GM12878 (cell line): Measurements from ENCODE around the gene FTL. TPM values are rescaled to one million over a fixed set of nuclear protein-coding genes. Genes with fewer than 3 reads are reported as not detected.

ENCODE experiments used
- ATAC-seq: fragments of 200-7000 bp; cut with Tn5 transposase; 3 replicates; pipeline ENCODE4 v1.9.1; 2020; ENCODE audit warnings: mild to moderate bottlenecking, moderate library complexity
- BruUV-seq: library from RNA; stranded (reverse); fragments of 400-500 nt; replicated peaks from 2 replicates; lab custom pipeline; 2021; lab: Mats Ljungman, UMichigan
- CTCF ChIA-PET: fragments of 300-600 bp; sonication (Branson Sonifier 250); formaldehyde crosslinking; extraction: SDS; loops from one replicate; lab custom pipeline; 2021; ENCODE audit warnings: inconsistent platforms; lab: Yijun Ruan, JAX
- POLR2A ChIA-PET: fragments of 350-600 bp; formaldehyde crosslinking; extraction: SDS; loops from one replicate; lab custom pipeline; 2021; ENCODE audit warnings: inconsistent platforms; lab: Charles Lee
- RAD21 ChIA-PET: fragments of 300-600 bp; sonication (Branson Sonifier 250); formaldehyde crosslinking; loops from one replicate; lab custom pipeline; 2023; ENCODE audit warnings: antibody characterized with exemption; ENCODE audit not compliant: unreplicated experiment; lab: Charles Lee
- SMC1A ChIA-PET: fragments of 300-600 bp; sonication (Branson Sonifier 250); formaldehyde crosslinking; loops from one replicate; lab custom pipeline; 2023; ENCODE audit not compliant: unreplicated experiment, uncharacterized antibody; lab: Charles Lee
- DNase-seq: peaks from one replicate; pipeline ENCODE4 v3.0.0-alpha.2; 2011; ENCODE audit warnings: low read depth, low spot score
- FAIRE-seq: peaks from 3 replicates; lab custom pipeline; 2011; peaks lifted over from hg19 to GRCh38; lab: Jason Lieb, UNC
- H2AFZ ChIP-seq: 2 replicates; pipeline ENCODE4 v1.6.0; 2011; ENCODE audit warnings: low read depth, low read length, control low read depth; ENCODE audit not compliant: control insufficient read depth
- H3K27ac ChIP-seq: 2 replicates; pipeline ENCODE4 v1.5.1; 2011; ENCODE audit warnings: control low read depth; ENCODE audit not compliant: control insufficient read depth, insufficient read depth
- H3K27me3 ChIP-seq, 2 experiments: replicated peaks in 1 of 2; 2 replicates each; pipeline versions ENCODE4 v1.6.0 to v1.6.1; 2011; ENCODE audit warnings: low read length in 1 of 2; ENCODE audit not compliant: control insufficient read depth in 2 of 2, insufficient read depth in 2 of 2
- H3K36me3 ChIP-seq, 2 experiments: 2 replicates each; pipeline ENCODE4 v1.5.1; 2011; ENCODE audit warnings: low read length in 1 of 2; ENCODE audit not compliant: control insufficient read depth in 2 of 2, insufficient read depth in 2 of 2
- H3K4me1 ChIP-seq: 2 replicates; pipeline ENCODE4 v1.6.1; 2011; ENCODE audit warnings: mild to moderate bottlenecking, low read length, moderate library complexity, mixed read lengths; ENCODE audit not compliant: control insufficient read depth, insufficient read depth
- H3K4me2 ChIP-seq: 2 replicates; pipeline ENCODE4 v1.6.0; 2011; ENCODE audit warnings: control low read depth; ENCODE audit not compliant: control insufficient read depth, insufficient read depth
- H3K4me3 ChIP-seq: fragments of 200-600 bp; sonication (generic); 2 replicates; pipeline ENCODE4 v1.5.1; 2016
- H3K79me2 ChIP-seq: 2 replicates; pipeline ENCODE4 v1.6.0; 2011; ENCODE audit warnings: low read length; ENCODE audit not compliant: control insufficient read depth, insufficient read depth
- H3K9ac ChIP-seq: 2 replicates; pipeline ENCODE4 v1.8.0; 2011; ENCODE audit warnings: low read length, control low read depth, mixed read lengths; ENCODE audit not compliant: control insufficient read depth, insufficient read depth
- H3K9me3 ChIP-seq: replicated peaks from 3 replicates; pipeline ENCODE4 v1.5.1; 2011; ENCODE audit warnings: mild to moderate bottlenecking, low read length; ENCODE audit not compliant: control insufficient read depth, insufficient read depth
- H4K20me1 ChIP-seq: 2 replicates; pipeline ENCODE4 v1.6.0; 2011; ENCODE audit not compliant: control insufficient read depth, insufficient read depth
- ATF7 ChIP-seq: fragments of 450-650 bp; IDR thresholded peaks from 2 replicates; pipeline ENCODE4 v1.6.1; 2016; ENCODE audit warnings: low read depth, mild to moderate bottlenecking
- CBX3 ChIP-seq: fragments of 200-600 bp; sonication (generic); IDR thresholded peaks from 2 replicates; pipeline ENCODE4 v1.6.1; 2016; ENCODE audit warnings: low read depth, borderline replicate concordance
- CBX5 ChIP-seq: sonication (generic); IDR thresholded peaks from 2 replicates; pipeline ENCODE4 v1.6.1; 2016; ENCODE audit warnings: low read depth, moderate library complexity, mild to moderate bottlenecking, inconsistent platforms
- CEBPB ChIP-seq, 2 experiments: fragments of 150-350 bp in 1 of 2; IDR thresholded peaks; 2 replicates each; pipeline ENCODE4 v1.6.1; 2012 to 2014; ENCODE audit warnings: low read depth in 2 of 2, low read length in 2 of 2, borderline replicate concordance in 1 of 2, inconsistent platforms in 1 of 2
- E2F8 ChIP-seq: fragments of 450-650 bp; IDR thresholded peaks from 2 replicates; pipeline ENCODE4 v1.6.1; 2018; ENCODE audit warnings: mild to moderate bottlenecking, low read depth, moderate library complexity; ENCODE audit not compliant: partially characterized antibody
- EED ChIP-seq: sonication (generic); IDR thresholded peaks from 2 replicates; pipeline ENCODE4 v1.6.1; 2016; ENCODE audit warnings: antibody characterized with exemption, low read depth
- HDAC6 ChIP-seq: fragments of 200-600 bp; sonication (generic); IDR thresholded peaks from one replicate; pipeline ENCODE4 v1.8.0; 2017; ENCODE audit warnings: antibody characterized with exemption; ENCODE audit not compliant: unreplicated experiment
- HDGF ChIP-seq: fragments of 450-650 bp; IDR thresholded peaks from 2 replicates; pipeline ENCODE4 v1.6.1; 2016; ENCODE audit warnings: antibody characterized with exemption
- NFXL1 ChIP-seq: fragments of 450-650 bp; IDR thresholded peaks from 2 replicates; pipeline ENCODE4 v1.6.1; 2017; ENCODE audit warnings: antibody characterized with exemption, mild to moderate bottlenecking, borderline replicate concordance
- NRF1 ChIP-seq: conservative IDR thresholded peaks from 2 replicates; pipeline ENCODE4 v1.6.1; 2011; ENCODE audit warnings: mild to moderate bottlenecking, low read depth, low read length, improper control_type of control experiment
- PAX5 ChIP-seq: IDR thresholded peaks from 2 replicates; pipeline ENCODE4 v1.6.1; 2011; ENCODE audit warnings: low read depth, low read length, borderline replicate concordance
- POLR2AphosphoS2 ChIP-seq: IDR thresholded peaks from 2 replicates; pipeline ENCODE4 v1.6.1; 2011; ENCODE audit warnings: low read depth, mild to moderate bottlenecking, low read length, improper control_type of control experiment, moderate library complexity
- SMC3 ChIP-seq: IDR thresholded peaks from 2 replicates; pipeline ENCODE4 v1.6.1; 2011; ENCODE audit warnings: low read length, improper control_type of control experiment, borderline replicate concordance
- ZNF207 ChIP-seq: fragments of 450-650 bp; IDR thresholded peaks from 2 replicates; pipeline ENCODE4 v1.6.1; 2014; ENCODE audit warnings: antibody characterized with exemption, mild to moderate bottlenecking, borderline replicate concordance
- ZNF24 ChIP-seq: fragments of 450-650 bp; IDR thresholded peaks from 2 replicates; pipeline ENCODE4 v1.6.1; 2017; ENCODE audit warnings: antibody characterized with exemption, mild to moderate bottlenecking
- ZNF384 ChIP-seq: IDR thresholded peaks from 2 replicates; pipeline ENCODE4 v1.6.1; 2012; ENCODE audit warnings: low read depth, mild to moderate bottlenecking, low read length, improper control_type of control experiment, borderline replicate concordance
- ZNF622 ChIP-seq: fragments of 450-650 bp; IDR thresholded peaks from 2 replicates; pipeline ENCODE4 v1.6.1; 2017; ENCODE audit warnings: mild to moderate bottlenecking, inconsistent platforms
- ZNF687 ChIP-seq: fragments of 450-650 bp; IDR thresholded peaks from 2 replicates; pipeline ENCODE4 v1.6.1; 2017; ENCODE audit warnings: mild to moderate bottlenecking, moderate library complexity
- WGBS: methylation state at CpG from one replicate; pipeline ENCODE4 v1.1.6; 2016; ENCODE audit warnings: low lambda C conversion rate; ENCODE audit not compliant: insufficient replicate concordance, insufficient coverage; ENCODE audit errors: missing lambda C conversion rate; 5-methylcytosine and 5-hydroxymethylcytosine counted together
- in situ Hi-C: fragments of 300-500 bp; cut with MboI; formaldehyde crosslinking; loops from 9 replicates; pipeline ENCODE4 v1.14.3; 2018; ENCODE audit warnings: mixed read lengths
- intact Hi-C: fragments of 100-400 bp; cut with micrococcal nuclease; formaldehyde crosslinking; loops from one replicate; pipeline ENCODE4 v1.14.2; 2022; ENCODE audit not compliant: unreplicated experiment
- polyA plus RNA-seq, 11 experiments: library from polyadenylated mRNA; depleted of rRNA in 4 of 11; unstranded in 6 of 11; stranded (reverse) in 5 of 11; fragments of >200 nt; fragmentation: Nextera tagmentation in 4 of 11; fragmentation: Illumina TruSeq in 1 of 11; extraction: Ambion mirVana in 4 of 11; extraction: Trizol in 1 of 11; gene quantifications; 1 replicate in 1 of 11; 2 replicates in 10 of 11; pipeline versions ENCODE4 v1.2.1 to v1.2.3, GENCODE V29; 2011 to 2016; ENCODE audit warnings: inconsistent platforms in 2 of 11, missing spikeins in 2 of 11, low read depth in 1 of 11
- total RNA-seq, 4 experiments: library from RNA; depleted of rRNA in 3 of 4; stranded (reverse); fragments of >200 nt in 3 of 4; fragmentation: Illumina TruSeq in 1 of 4; extraction: Trizol in 1 of 4; gene quantifications; 2 replicates each; pipeline versions ENCODE4 v1.2.1 to v1.2.3, GENCODE V29; 2013 to 2021

Gene FTL
- total and polyA plus RNA-seq, 10 of the 15 experiments (the other 5 are each of a cell fraction or from before 2014, with no cell fraction given) = 364 to 8,913 (median 1,595) TPM

- no peak for TF ChIP-seq NRF1
- TF ChIP-seq ZNF622 = no peak
- TF ChIP-seq HDGF = no peak
- TF ChIP-seq HDAC6 = no peak
- TF ChIP-seq NFXL1 = no peak
- TF ChIP-seq ATF7 = no peak
- TF ChIP-seq ZNF24 = no peak
Measured at GRCh38 chr19:48940902-48941301, 24.2 kb upstream of the FTL start (continued).

GRCh38 chr19:48943081-48943480, 22.0 kb upstream of the FTL start:
- no peak for DNase-seq
- 65% methylated on average over 6 of the region's 6 CpGs for WGBS
- ChIA-PET POLR2A (interaction anchor here (0.6 kb wide), 1 partner anchor 1373 kb away, joined by 4 read pairs; no protein-coding TSS in a partner anchor), RAD21 (no interaction called here), CTCF (no interaction called here), SMC1A (interaction anchor here (0.6 to 1.1 kb wide), 2 partner anchors 10 to 311 kb away, joined by 3 read pairs; no protein-coding TSS in a partner anchor)
- no peak for ATAC-seq
- in situ Hi-C loops (no loop called here), intact Hi-C loops (no loop called here)
- no peak for FAIRE-seq
- Histone ChIP-seq H3K36me3 (no peaks in the 10 kb centered on the region), H4K20me1 (no peaks in the 10 kb centered on the region), H3K27ac (no peak overlapping the region), H3K9me3 (peaks cover 10% of the 10 kb centered on the region; the same call in 1 of the 3 replicates), H3K79me2 (no peaks in the 10 kb centered on the region), H3K4me3 (no peak overlapping the region), H3K27me3 (no peaks in the 10 kb centered on the region), H3K9ac (no peak overlapping the region), H3K4me2 (no peak overlapping the region), H2AFZ (no peak overlapping the region), H3K4me1 (no peaks in the 10 kb centered on the region)
- BruUV-seq = no TSS peak
- TF ChIP-seq CEBPB (IDR thresholded peaks at IDR 0.05; ENCODE audit: borderline replicate concordance in 1 of 2, low read depth in 2 of 2, low read length in 2 of 2) = no peak
- no peak for TF ChIP-seq CBX5
- no peak for TF ChIP-seq E2F8
- no peak for TF ChIP-seq EED
- no peak for TF ChIP-seq ZNF384
- no peak for TF ChIP-seq POLR2AphosphoS2
- TF ChIP-seq PAX5 = no peak
- no peak for TF ChIP-seq ZNF207
- no peak for TF ChIP-seq CBX3
- TF ChIP-seq ZNF687 = no peak
- TF ChIP-seq SMC3 = no peak
